CD8-positive, alpha-beta memory T cell (primary cell): ENCODE results near the gene PITPNB. TPM values are rescaled to one million over a fixed set of nuclear protein-coding genes. Genes with fewer than 3 reads are reported as not detected.

Source experiments
- CTCF ChIA-PET: fragments of 350-600 bp; sonication (Branson Sonifier 250); formaldehyde crosslinking; loops from one replicate; lab custom pipeline; 2021; ENCODE audit warnings: antibody characterized with exemption; lab: Charles Lee
- POLR2A ChIA-PET: fragments of 350-600 bp; sonication (Branson Sonifier 250); formaldehyde crosslinking; loops from one replicate; lab custom pipeline; 2021; ENCODE audit warnings: antibody characterized with exemption; lab: Charles Lee
- DNase-seq, 5 donors: peaks; one replicate each; pipeline versions ENCODE4 v3.0.0 to v3.0.0-alpha.2; 2020 to 2022; ENCODE audit warnings: mixed read lengths in 1 of 5
- H3K27ac ChIP-seq: one replicate; pipeline ENCODE4 v1.7.0; 2013; ENCODE audit warnings: low read depth, mild to moderate bottlenecking, low read length, moderate library complexity
- H3K27me3 ChIP-seq: 2 replicates; pipeline ENCODE4 v1.7.0; 2013; ENCODE audit warnings: low read length, mild to moderate bottlenecking; ENCODE audit not compliant: insufficient read depth, poor library complexity, severe bottlenecking
- H3K36me3 ChIP-seq: 2 replicates; pipeline ENCODE4 v1.7.0; 2013; ENCODE audit warnings: mild to moderate bottlenecking, low read length, moderate library complexity; ENCODE audit not compliant: insufficient read depth
- H3K4me1 ChIP-seq: 2 replicates; pipeline ENCODE4 v1.7.0; 2013; ENCODE audit warnings: mild to moderate bottlenecking, low read length, moderate library complexity; ENCODE audit not compliant: insufficient read depth
- H3K4me3 ChIP-seq: 2 replicates; pipeline ENCODE4 v1.7.0; 2013; ENCODE audit warnings: mild to moderate bottlenecking, low read length
- H3K9me3 ChIP-seq: 2 replicates; pipeline ENCODE4 v1.7.0; 2013; ENCODE audit warnings: mild to moderate bottlenecking, low read length
- H3K27ac Mint-ChIP-seq, 8 donors: one replicate each; pipeline ENCODE4 v1.8.0; 2020 to 2021; ENCODE audit warnings: mixed read lengths in 8 of 8, mild to moderate bottlenecking in 6 of 8, inconsistent platforms in 3 of 8, moderate library complexity in 3 of 8
- H3K27me3 Mint-ChIP-seq, 2 donors: one replicate each; pipeline ENCODE4 v1.8.0; 2020 to 2021; ENCODE audit warnings: mixed read lengths in 2 of 2, mild to moderate bottlenecking in 1 of 2, moderate library complexity in 1 of 2
- H3K36me3 Mint-ChIP-seq, 3 donors: one replicate each; pipeline ENCODE4 v1.8.0; 2020 to 2021; ENCODE audit warnings: mixed read lengths in 3 of 3, inconsistent platforms in 1 of 3, mild to moderate bottlenecking in 1 of 3
- H3K4me1 Mint-ChIP-seq, 3 donors: one replicate each; pipeline ENCODE4 v1.8.0; 2020 to 2021; ENCODE audit warnings: mixed read lengths in 3 of 3, inconsistent platforms in 1 of 3, mild to moderate bottlenecking in 1 of 3
- H3K4me3 Mint-ChIP-seq, 7 donors: one replicate each; pipeline ENCODE4 v1.8.0; 2020 to 2021; ENCODE audit warnings: mixed read lengths in 7 of 7, mild to moderate bottlenecking in 6 of 7, moderate library complexity in 4 of 7, inconsistent platforms in 2 of 7
- H3K9me3 Mint-ChIP-seq, 5 donors: one replicate each; pipeline ENCODE4 v1.8.0; 2020 to 2022; ENCODE audit warnings: mixed read lengths in 5 of 5, mild to moderate bottlenecking in 3 of 5, moderate library complexity in 2 of 5, inconsistent platforms in 1 of 5
- polyA plus RNA-seq: library from polyadenylated mRNA; unstranded; fragments of 300-500 nt; fragmentation: Illumina TruSeq; gene quantifications from one replicate; pipeline ENCODE4 v1.2.3, GENCODE V29; 2021
- total RNA-seq, 2 experiments: library from RNA; stranded (reverse); gene quantifications; one replicate each; pipeline ENCODE4 v1.2.3, GENCODE V29; 2021

PITPNB gene
- total and polyA plus RNA-seq, 3 experiments from 2014 or later = 64.3 to 175 (median 165) TPM

- H3K9me3 Mint-ChIP-seq = no peaks in the 10 kb centered on the region
- H3K27me3 Mint-ChIP-seq = no peaks in the 10 kb centered on the region
- peaks cover 9 to 84% (median 19%) of the 10 kb centered on the region in 3 donors for H3K36me3 Mint-ChIP-seq
- POLR2A ChIA-PET = no interaction called here
- H3K27ac Mint-ChIP-seq = peak overlapping the region in 2 of 8 donors; percentile 32 to 43
- CTCF ChIA-PET = interaction anchor here (0.7 to 1.4 kb wide), 2 partner anchors 11 to 17 kb away, joined by 3 to 4 read pairs; no protein-coding TSS in a partner anchor
- H3K4me1 ChIP-seq = peaks cover 5% of the 10 kb centered on the region
- no peak overlapping the region for H3K27ac ChIP-seq
- no peak overlapping the region for H3K4me3 Mint-ChIP-seq
- H3K4me3 ChIP-seq = no peak overlapping the region
- peaks cover 32 to 66% (median 58%) of the 10 kb centered on the region in 3 donors for H3K4me1 Mint-ChIP-seq
- H3K27me3 ChIP-seq = no peaks in the 10 kb centered on the region
- H3K9me3 ChIP-seq = no peaks in the 10 kb centered on the region
- peaks cover 16% of the 10 kb centered on the region for H3K36me3 ChIP-seq
- no peak for DNase-seq
Observed at GRCh38 chr22:27870234-27871191, 48.5 kb downstream of the PITPNB start.

- Mint-ChIP-seq H3K4me3 (no peak overlapping the region), H3K36me3 (peaks cover 9 to 82% (median 14%) of the 10 kb centered on the region in 3 donors), H3K9me3 (no peaks in the 10 kb centered on the region), H3K4me1 (peaks cover 23 to 56% (median 46%) of the 10 kb centered on the region in 3 donors), H3K27ac (peak overlapping the region in 4 of 8 donors; percentile 12 to 72 (median 30)), H3K27me3 (no peaks in the 10 kb centered on the region)
- ChIA-PET POLR2A (no interaction called here), CTCF (interaction anchor here (1.1 kb wide), 1 partner anchor 11 kb away, joined by 4 read pairs; no protein-coding TSS in a partner anchor)
- H3K4me3 ChIP-seq = no peak overlapping the region
- no peaks in the 10 kb centered on the region for H3K9me3 ChIP-seq
- H3K4me1 ChIP-seq = peaks cover 5% of the 10 kb centered on the region
- peaks cover 16% of the 10 kb centered on the region for H3K36me3 ChIP-seq
- H3K27ac ChIP-seq = no peak overlapping the region
- H3K27me3 ChIP-seq = no peaks in the 10 kb centered on the region
- DNase-seq = no peak
Observed at GRCh38 chr22:27868732-27869282, 50.2 kb downstream of the PITPNB start.

GRCh38 chr22:27867953-27868731 lies 50.9 kb downstream of the PITPNB start:
- Mint-ChIP-seq H3K36me3 (peaks cover 9 to 76% (median 14%) of the 10 kb centered on the region in 3 donors), H3K27me3 (no peaks in the 10 kb centered on the region), H3K4me3 (no peak overlapping the region), H3K4me1 (peaks cover 23 to 56% (median 46%) of the 10 kb centered on the region in 3 donors), H3K9me3 (no peaks in the 10 kb centered on the region), H3K27ac (peak overlapping the region in 3 of 8 donors; percentile 12 to 78 (median 72))
- Histone ChIP-seq H3K4me3 (no peak overlapping the region), H3K27me3 (no peaks in the 10 kb centered on the region), H3K36me3 (peaks cover 11% of the 10 kb centered on the region), H3K4me1 (peaks cover 5% of the 10 kb centered on the region), H3K9me3 (no peaks in the 10 kb centered on the region), H3K27ac (no peak overlapping the region)
- ChIA-PET POLR2A (no interaction called here), CTCF (interaction anchor here (1.1 kb wide), 1 partner anchor 12 kb away, joined by 4 read pairs; no protein-coding TSS in a partner anchor)
- DNase-seq = no peak

GRCh38 chr22:27867085-27867952 lies 51.7 kb downstream of the PITPNB start:
- DNase-seq = no peak
- Mint-ChIP-seq H3K27me3 (no peaks in the 10 kb centered on the region), H3K27ac (peak overlapping the region in 4 of 8 donors; percentile 49 to 72 (median 55)), H3K4me3 (peak overlapping the region in 1 of 7 donors; percentile 19), H3K9me3 (no peaks in the 10 kb centered on the region), H3K4me1 (peaks cover 23 to 56% (median 46%) of the 10 kb centered on the region in 3 donors), H3K36me3 (peaks cover 9 to 76% (median 14%) of the 10 kb centered on the region in 3 donors)
- no peak overlapping the region for H3K27ac ChIP-seq
- peaks cover 5% of the 10 kb centered on the region for H3K4me1 ChIP-seq
- CTCF ChIA-PET = no interaction called here
- no peaks in the 10 kb centered on the region for H3K9me3 ChIP-seq
- H3K27me3 ChIP-seq = no peaks in the 10 kb centered on the region
- H3K4me3 ChIP-seq = no peak overlapping the region
- POLR2A ChIA-PET = no interaction called here
- peaks cover 7% of the 10 kb centered on the region for H3K36me3 ChIP-seq

- Mint-ChIP-seq H3K4me1 (peaks cover 20 to 56% (median 46%) of the 10 kb centered on the region in 3 donors), H3K4me3 (no peak overlapping the region), H3K36me3 (peaks cover 5 to 76% (median 11%) of the 10 kb centered on the region in 3 donors), H3K27ac (no peak overlapping the region), H3K27me3 (no peaks in the 10 kb centered on the region), H3K9me3 (no peaks in the 10 kb centered on the region)
- Histone ChIP-seq H3K27ac (no peak overlapping the region), H3K4me1 (peaks cover 5% of the 10 kb centered on the region), H3K9me3 (no peaks in the 10 kb centered on the region), H3K27me3 (no peaks in the 10 kb centered on the region), H3K4me3 (no peak overlapping the region), H3K36me3 (peaks cover 3% of the 10 kb centered on the region)
- ChIA-PET POLR2A (no interaction called here), CTCF (no interaction called here)
- no peak for DNase-seq
Observed at GRCh38 chr22:27866135-27867084, 52.6 kb downstream of the PITPNB start.

GRCh38 chr22:27865496-27865895 lies 53.6 kb downstream of the PITPNB start:
- Mint-ChIP-seq H3K27ac (peak overlapping the region in 2 of 8 donors; percentile 35 to 43), H3K4me3 (no peak overlapping the region), H3K9me3 (no peaks in the 10 kb centered on the region), H3K36me3 (peaks cover 0 to 72% (median 7%) of the 10 kb centered on the region in 3 donors), H3K27me3 (no peaks in the 10 kb centered on the region), H3K4me1 (peaks cover 20 to 50% (median 46%) of the 10 kb centered on the region in 3 donors)
- H3K27ac ChIP-seq = no peak overlapping the region
- H3K4me3 ChIP-seq = no peak overlapping the region
- H3K9me3 ChIP-seq = no peaks in the 10 kb centered on the region
- CTCF ChIA-PET = no interaction called here
- no peaks in the 10 kb centered on the region for H3K36me3 ChIP-seq
- H3K4me1 ChIP-seq = peaks cover 5% of the 10 kb centered on the region
- POLR2A ChIA-PET = no interaction called here
- H3K27me3 ChIP-seq = no peaks in the 10 kb centered on the region
- DNase-seq = no peak
